Renal pelvis (tissue), 4 donors: Measurements from ENCODE around the gene TOM1L2. TPM values are rescaled to one million over a fixed set of nuclear protein-coding genes. Genes with fewer than 3 reads are reported as not detected.
"Not testable (repeated sequence)": the region's sequence is repeated elsewhere in the genome, so short reads cannot be mapped to it uniquely, and the experiment has no call there.

ENCODE experiments used
- DNase-seq: peaks from one replicate; pipeline ENCODE4 v3.0.0-alpha.2; 2013
- polyA plus RNA-seq, 3 donors: library from polyadenylated mRNA; unstranded; fragments of 120-200 nt; gene quantifications; one replicate each; pipeline ENCODE4 v1.2.1, GENCODE V29; 2013; ENCODE audit not compliant: insufficient read length in 3 of 3

TOM1L2 gene
- polyA plus RNA-seq, 3 donors = 36.1 to 59.5 (median 52.6) TPM

DNA sequence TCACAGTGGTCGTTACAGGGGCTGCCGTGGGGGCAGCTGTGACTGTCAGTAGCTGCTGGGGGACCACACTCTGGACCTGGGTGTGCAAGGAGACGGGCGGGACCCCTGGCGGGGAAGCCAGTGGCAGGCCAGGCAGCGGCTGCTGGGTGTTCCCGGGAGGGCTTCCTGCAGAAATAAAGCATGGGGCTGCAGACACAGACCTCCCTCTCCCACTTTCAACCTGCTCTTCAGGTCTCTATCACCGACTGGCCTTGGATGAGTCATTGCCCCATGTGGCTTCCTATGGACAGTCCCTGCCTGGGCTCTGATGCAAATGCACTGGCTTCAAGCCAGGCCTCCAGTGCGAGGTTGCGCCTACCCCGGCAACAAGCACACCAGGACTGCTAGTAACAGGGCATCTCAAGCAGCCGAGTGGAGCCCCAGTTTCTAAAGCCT, 152.6 kb downstream of the TOM1L2 start:
- no peak for DNase-seq

DNA sequence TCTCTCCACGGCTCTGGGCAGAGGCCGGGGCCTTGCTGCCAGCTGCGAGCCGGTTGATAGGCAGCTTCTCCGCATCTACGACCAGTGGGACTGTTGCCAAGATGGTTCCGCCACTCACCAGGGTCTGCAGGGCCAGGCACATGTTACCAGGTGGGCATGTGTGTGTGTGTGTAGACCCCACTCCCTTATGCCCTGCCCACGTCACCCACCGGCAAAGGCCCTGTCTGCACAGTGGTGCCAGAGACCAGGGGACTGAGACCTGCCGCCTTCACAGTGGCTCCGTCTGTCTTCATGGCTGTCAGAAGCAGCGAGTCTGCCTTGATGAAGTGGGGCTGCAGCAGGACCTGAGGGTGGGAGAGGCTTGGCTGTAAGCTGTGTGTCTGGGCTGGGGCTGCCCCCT, 153.1 kb downstream of the TOM1L2 start:
- DNase-seq = no peak

DNA sequence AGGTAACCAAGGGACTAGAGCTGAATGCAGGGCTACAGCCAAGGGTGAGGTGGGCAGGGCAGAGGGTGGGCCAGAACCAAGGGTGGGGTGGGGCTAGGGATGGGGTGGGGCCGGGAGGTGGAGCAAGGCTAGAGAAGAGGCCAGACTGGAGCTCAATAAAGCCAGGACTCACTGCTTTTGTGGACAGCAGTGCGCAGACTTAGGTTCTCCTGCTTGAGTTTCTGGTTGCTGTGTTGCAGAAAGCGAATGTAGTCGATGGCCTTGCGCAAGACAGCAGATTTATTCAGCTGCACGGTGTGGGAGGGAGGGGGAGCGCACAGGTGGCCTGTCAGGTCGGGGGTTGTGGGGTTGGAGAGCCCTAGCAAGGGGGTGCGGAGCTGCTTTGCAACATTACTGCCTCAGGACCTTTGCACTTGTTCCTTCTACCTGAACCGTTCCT, 154.1 kb downstream of the TOM1L2 start:
- DNase-seq = no peak

DNA sequence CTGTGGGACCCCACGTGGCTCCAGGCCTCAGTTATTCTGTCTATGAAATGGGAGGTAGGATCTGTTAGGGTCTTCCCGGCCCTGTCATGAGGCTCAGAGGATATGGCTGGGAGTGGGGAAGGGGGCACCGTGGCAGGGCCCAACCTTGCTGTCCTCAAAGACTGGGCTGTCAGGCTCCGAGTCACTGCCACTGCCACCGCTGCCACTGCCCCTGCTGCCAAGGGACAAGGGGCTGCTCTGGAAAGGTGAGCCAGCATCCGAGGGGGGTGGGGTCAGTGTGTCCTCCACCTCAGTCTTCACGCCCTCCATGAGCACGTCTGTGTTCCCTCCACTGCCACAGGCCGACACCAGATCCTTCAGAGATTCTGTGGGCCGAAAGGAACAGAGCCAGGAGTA, 154.7 kb downstream of the TOM1L2 start:
- no peak for DNase-seq

DNA sequence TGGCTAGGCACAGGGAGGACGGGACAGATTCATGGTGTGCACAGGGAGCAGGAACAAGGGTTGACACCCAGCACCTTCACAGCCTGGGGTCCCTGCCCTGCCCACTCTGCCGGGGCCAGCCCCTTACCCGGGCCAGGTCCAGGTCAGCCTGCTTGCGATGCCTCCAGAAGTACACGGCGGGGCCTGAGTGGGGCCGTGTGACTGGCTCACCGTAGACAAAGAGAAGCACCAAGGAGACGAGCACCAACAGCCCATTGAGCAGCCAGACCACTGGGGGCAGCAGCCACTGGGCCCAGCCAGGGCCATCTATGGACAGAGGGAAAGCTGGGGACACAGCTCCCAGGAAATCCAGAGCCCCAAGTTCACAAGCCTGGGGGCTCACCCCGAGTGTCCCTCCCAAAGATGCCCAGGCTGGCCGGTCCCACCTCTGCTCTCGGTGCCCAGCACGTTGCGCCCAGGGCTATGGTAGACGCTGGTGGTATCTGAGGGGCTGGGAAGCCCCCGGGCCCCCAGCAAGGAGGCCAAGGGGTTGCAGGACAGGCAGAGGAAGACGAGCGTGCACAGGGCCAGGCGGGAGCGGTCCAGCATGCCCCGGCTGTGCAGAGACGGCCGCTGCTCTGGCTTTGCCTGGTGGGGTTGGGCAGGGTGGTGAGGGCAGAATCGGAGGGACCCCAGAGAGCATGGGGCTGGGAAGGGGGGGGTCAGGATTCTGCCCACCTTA, 155.2 kb downstream of the TOM1L2 start:
- no peak for DNase-seq

DNA sequence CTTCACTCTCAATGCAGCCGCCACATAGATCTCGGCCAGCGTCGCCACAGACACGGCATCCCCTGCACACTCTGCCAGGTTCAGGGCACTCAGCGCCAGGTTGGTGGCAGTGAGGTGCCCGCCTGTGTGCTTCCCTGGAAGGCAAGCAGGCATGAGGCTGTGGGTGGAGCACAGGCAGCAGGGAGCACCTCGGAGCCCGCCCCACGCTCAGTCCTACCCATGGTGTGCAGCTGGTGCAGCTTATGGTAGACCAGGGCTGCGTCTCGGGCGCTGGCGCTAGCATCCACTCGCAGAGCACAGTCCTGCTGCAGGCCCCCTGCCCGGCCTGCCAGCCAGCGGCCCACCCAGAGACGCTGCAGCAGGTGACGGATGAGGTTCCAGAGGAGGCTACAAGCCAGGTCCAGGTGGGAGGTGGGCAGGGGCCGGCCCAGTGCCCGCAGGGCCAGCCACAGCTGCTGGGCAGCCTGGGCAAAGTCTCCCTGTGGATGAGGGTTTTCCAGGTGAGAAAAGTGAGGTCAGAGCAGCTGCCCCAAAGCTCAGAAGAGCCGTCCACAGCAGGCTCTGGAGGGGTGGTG, 155.9 kb downstream of the TOM1L2 start:
- DNase-seq = no peak

DNA sequence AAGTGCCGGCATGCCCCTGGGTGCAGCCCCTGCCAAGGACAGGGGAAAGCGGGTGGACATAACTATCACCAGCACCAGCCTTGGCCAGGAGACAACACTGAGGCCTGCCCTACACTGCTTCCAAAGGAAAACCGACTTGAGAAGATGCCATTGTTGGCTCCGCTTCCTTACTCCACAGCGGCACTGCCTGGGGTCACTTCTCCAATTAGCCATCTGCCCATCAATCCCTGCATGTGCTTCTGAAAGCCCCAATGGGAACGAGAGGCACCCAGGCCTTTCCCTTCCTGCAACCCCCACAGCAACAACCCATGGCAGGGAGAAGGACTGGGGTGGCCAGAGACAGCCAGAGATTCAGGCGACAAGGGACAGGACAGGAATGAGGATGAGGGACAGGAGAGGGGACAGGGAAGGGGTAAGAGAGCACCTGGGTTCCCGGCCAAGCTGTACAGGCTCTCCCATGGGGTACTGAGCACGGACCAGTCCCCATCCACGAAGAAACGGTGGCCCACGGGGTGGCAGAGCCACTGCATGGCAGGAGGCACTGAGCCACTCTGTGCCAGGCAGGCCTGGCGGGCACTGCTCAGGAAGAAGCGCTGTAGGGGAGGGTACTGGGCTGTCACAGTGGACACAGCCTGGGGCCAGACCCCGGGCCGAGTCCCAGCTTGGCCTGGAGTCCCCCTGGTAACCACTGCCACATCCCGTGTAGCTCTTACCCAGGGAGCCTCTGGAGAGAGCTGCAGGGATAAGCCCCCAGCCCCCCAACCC, 156.6 kb downstream of the TOM1L2 start:
- DNase-seq = no peak

DNA sequence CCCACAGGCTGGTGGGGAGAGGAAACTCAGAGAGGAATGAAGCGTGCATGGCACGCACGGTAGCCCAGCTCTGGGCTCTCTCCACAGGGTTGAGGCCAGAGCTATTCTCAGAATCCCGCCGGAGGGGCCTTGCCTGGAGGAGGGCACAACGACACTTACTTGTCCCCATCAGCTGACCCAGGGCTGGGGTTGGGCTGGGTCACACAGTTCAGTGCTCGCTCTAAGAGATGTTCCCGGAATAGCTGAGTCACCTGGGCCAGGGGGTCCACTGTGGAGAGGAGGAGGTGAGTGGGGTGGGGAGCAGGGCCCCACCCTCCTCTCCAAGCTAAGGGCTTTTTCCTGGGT, 157.2 kb downstream of the TOM1L2 start:
- DNase-seq = no peak

DNA sequence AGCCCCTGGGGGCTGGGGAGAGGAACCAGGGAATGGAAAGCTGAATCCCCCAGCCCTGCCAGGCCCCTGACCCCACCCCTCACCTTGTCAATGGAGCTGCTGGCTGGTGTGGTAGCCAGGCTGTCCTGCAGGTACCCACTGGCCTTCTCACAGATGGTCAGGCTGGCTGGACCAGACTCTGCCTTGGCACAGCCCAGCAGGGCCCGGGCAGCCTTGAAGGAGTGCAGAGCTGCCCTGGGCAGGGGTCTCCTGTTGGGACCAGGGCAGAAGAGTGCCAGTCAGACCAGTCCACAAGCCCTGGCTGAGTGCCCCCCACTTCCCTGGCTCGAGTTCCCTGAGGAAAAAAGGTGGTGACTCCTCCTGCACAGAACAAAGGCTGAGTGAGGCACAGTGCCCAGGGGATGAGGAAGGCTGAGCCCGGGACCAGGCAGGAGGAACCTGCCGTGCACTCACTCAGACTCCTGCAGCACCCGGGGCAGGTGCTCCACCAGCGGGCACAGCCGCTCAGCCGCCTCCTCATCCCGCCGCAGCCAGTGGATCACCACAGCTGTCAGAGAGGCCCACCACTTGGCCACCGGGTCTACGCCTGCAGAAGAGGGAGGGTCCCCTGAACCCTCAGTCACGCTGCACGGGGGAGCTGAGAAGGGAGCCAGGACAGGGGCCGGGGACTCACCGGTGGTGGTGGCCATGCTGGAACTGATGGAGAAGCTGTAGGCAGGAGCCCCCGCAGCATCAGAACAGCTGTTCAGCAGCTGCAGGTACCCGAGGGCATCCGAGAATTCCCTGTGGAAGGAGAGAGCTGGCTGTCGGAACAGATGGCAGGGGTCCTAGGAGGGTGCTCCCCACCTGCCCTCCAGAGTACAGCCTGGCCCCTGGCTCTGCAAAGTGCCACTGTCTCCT, 157.8 kb downstream of the TOM1L2 start:
- no peak for DNase-seq

DNA sequence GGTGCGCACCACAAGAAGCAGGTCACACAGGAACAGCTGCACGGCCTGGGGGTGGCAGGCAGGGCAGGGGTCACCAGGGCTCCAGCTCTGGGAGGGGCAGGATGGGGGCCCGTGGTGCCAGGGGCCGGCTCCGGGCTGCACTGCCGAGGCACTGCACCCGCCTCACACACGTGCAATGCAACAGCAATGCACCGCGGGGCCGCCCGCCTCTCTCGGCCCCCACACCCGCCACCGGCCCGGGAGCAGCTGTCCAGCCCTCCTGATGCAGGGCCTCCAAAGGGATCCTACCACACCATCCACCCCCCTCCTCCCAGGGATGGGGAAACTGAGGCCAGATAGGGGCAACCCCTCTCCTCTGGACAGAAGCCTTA, 158.5 kb downstream of the TOM1L2 start:
- no peak for DNase-seq

DNA sequence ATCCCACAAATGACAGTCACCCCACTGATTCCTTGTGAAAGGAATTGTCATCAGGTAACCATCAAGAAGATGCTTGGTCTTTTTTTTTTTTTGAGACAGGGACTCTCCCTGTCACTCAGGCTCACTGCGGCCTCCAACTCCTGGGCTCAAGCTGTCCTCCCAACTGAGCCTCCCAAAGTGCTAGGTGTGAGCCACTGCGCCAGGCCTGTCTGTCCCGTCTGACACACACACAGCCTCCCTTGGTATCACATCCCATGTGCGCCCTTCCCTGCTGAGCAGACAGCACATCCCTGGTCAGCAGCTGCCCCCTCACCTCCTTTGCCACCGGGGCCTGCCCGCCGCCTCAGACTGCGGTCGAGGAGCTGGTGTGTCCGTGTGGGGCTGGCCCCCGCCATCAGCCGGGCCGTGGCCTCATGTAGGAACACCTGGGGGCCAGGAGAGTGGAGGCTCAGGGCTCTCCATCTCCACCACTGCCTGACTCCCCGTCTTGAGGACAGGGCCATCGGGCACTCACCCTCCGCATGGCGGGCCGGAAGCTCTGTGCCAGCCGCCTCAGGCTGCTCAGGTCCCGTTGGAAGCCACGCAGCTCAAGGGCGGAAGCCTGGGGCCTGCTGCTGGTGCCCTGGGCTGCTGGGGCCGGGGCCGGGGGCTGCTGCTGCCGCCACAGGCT, 159.0 kb downstream of the TOM1L2 start:
- no peak for DNase-seq

DNA sequence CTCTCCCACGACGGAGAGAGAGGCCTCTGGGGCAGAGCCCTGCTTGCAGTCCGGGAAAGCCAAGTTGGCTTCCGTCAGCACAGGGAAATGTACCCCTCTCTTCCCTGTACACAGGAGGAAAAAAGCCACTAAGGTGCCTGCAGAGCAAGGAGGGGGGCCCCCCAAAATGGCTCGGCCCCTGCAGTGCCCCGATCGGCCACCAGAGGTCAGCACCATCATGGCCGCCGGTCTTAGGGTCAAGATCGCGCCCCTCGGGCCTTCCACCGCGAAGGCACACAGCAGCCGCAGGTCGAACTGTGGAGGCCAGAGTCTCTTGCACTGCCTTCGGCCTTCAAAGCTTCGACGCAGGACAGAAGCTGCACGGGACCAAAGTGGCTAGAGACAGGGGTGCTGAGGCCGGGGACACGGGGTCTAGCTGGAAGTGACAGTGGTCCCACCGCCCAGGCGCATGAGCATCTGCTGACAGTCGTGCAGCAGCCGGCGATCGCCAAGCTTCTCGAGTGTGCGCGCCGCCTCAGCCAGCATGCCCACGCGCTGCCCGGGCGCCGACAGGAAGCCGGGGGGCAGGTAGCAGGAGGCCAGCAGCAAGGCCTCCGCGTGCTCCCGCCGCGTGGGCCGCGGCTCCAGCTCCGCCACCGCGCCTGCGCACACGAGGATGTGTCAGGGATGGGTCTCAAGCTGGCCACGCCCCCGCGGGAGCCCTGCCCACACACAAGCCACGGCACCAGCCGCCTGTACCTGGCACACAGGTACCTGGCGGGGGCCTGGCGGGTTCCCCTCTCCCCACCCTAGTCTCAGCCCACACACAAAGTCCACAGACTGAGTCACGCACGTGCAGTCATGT, 159.8 kb downstream of the TOM1L2 start:
- DNase-seq = peak; percentile 60

DNA sequence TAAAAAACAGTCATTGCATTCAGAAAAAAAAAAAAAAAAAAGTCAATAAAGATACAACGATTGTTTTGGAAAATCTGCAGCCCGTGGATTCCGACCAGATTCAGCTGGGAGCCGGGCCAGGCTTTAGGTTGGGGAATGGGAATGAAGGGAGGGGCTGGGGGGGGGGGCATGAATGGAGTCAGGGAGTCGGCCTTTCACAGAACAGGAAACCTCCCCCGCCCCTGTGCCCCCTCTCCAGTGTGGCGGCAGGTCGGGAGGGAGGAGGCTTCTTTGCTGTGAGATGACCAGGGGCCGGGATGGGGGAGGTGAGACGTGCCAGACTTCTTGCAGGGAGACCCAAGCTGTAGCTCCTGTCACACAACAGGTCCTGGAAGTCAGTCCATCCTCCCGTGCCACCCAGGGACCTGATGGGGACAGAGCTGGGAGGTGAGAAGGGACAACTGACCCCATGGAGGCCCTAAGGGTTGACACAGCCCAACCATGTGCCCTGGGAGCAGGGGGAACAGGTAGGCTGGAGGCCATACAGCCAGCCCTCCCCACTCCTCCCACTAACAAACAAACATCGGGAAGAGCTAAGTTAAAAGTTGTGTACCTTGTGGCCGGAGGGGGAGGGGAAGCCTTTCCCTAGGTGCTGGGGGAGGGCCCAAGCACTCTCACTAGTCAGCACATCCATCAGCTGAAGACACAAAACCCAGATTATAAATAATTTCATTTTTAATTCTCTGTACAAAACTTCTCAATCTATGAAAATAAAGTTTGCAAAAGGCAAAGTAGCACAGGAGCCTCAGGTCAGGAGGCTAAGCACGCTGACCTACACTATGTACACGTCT, 160.6 kb downstream of the TOM1L2 start:
- DNase-seq = peak; percentile 73

DNA sequence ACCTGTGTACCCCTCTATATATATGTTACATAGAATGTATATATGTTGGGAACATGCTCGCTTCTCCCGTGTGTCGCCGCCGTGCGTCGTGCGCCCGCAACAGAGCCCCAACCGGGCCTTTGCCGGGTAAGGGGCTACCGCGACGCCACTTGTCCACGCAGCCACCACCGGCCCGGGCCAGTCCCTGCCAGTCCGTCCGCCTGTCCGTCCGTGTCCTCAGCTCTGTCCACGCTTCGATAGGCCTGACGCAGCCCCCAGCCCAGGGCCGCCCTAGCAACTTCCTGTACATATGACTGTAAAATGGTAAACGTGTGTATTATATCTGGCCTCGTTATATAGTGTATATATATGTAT, 161.3 kb downstream of the TOM1L2 start:
- no peak for DNase-seq

DNA sequence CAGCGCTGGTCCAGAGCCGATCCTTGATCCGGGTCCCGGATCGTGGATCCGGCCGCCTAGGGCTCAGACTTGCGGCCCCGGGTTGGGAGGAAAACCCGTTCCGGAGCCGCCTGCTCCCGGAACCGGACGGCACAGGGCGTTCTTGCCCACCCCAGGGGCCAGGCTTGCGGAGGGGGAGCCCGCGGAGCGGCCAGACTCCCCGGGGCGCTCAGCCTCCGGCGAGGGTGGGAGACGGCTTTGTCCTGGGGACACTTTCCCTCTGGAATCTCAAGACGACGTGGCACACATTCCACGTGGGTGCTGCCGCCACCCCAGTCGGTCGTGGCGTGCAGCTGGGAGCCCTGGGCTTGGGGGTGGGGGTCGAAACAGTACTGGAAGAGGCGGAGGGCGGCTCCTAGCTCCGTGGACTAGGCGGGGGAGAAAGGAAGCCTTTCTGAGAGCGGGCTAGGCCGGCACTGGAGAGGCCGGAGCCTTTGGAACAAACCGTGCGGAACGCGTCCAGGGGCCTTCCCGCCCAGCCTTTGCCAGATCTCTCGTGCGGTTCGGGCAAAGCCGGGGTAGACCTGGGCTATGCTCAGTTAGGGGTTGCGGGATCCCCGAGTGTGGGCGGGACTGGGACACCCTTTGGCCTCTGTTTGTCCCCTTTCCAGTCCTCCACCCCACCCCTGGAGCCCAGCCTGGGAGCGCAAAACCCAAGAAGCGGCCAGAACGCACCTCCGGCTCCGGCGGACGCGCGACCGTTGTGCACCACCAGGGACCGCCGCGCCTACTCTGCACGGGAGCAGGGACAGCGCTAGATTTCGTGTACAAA, 161.9 kb downstream of the TOM1L2 start:
- peak; percentile 77 for DNase-seq

DNA sequence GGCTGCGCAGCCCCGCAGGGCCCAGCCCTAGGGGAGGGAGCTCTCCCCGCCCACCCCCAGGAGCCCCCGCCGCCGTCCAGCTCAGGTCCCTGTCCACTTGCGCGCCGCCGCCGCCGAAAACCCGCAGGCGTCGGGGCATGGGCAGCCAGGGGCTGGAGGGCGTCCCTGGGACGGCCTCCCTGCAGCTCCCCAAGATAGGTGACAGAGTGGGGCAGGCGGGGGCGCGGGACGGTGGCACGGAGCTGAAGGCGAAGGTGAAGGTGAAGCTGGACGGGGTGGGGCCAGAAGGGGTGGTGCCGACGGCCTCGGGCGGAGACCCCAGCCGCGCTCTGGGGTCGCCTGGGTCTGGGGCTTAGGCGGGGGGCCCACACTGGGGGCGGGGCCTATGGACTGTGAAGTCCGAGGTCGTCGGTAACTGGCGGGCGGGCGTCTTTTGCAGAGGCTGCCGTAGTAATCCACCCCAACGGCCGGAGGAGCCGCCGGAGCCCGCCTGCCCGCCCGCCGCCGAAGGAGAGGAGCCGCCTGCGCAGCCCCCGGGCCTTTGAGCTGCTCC, 162.6 kb downstream of the TOM1L2 start:
- DNase-seq = no peak

DNA sequence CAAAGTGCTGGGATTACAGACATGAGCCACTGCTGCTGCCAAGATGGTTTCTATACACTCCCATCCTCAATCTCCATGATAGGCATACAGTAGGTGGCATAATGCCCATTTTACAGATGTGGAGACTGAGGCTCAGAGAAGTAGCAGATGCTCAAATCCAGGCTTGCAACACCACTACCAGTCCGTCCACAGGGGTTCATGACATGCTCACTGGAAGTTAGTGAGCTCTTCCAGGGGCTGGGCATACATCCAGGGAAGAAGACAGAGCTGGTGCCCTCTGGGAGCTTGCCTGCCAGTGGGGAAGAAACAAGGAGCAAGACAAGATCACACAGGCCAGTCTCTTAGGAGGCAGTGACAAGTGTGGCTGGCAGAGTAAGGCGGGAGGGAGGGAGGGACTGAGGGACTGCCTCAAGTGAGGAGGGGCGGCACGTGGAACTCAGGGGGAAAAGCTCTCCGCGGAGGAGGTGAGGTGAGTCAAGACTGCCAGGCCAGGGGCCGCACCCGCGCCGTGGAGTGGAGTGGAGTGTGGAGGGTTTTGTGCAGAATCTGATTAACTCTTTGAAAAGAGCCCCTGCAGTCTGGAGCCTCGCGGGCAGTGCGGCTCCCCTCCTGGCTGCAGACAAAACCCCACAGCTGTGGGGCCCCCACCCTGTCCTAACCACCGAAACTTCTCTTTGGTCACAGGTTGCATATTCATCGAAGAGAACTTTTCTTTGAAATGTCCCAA, 163.3 kb downstream of the TOM1L2 start:
- DNase-seq = no peak

DNA sequence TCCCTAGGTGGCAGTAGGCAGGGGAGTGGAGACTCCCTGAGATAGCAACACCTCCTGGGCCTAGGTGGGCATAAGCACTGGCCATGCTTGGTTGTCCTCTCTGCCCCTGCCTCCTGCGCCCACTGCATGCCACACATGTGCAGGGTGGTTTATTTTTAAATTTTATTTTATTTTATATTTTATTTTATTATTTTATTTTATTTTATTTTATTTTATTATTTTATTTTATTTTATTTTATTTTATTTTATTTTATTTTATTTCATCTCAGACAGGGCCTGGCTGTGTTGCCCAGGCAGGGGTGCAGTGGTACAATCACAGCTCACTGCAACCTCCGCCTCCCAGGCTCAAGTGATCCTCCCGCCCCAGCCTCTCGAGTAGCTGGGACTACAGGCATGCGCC, 164.0 kb downstream of the TOM1L2 start:
- not testable (repeated sequence) for DNase-seq
